Dermis microvascular lymphatic vessel endothelial cell (primary cell): ENCODE data around the gene AP1G2. TPM values are rescaled to one million over a fixed set of nuclear protein-coding genes. Genes with fewer than 3 reads are reported as not detected.
A peak's percentile ranks its signal among the peaks of the same experiment; 100 is the strongest.
"Not testable (repeated sequence)": the region's sequence is repeated elsewhere in the genome, so short reads cannot be mapped to it uniquely, and the experiment has no call there.

Experiments used
- DNase-seq, 2 donors: peaks; one replicate each; pipeline versions ENCODE4 v3.0.0 to v3.0.0-alpha.2; 2010; ENCODE audit warnings: low read depth in 2 of 2
- total RNA-seq: library from RNA; depleted of rRNA; stranded (reverse); fragments of >200 nt; gene quantifications from 2 replicates; pipeline ENCODE4 v1.2.1, GENCODE V29; 2014

AP1G2 gene
- total RNA-seq, 1 donor from 2014 or later, result 20.4 TPM

GRCh38 chr14:23600806-23601205, 33.2 kb upstream of the AP1G2 start:
- DNase-seq, result no peak

DNA sequence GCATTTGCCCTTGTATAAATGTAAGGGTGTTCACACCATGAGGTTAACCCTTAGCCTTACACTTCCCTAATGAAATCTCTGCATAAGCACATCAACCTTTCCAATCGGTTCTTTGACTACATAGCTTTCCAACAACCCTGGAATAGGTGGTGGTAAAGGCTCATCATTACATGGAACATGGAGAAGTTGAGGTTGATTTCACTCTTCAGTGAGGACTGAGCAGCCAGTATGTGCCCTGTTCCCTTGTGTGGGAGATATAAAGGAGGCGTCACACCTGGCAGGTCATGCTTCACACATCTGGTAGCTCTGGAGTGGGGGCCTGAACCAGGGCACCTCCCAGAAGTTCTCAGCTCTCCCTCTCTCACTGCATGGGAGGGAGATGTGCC, 32.7 kb upstream of the AP1G2 start:
- no peak for DNase-seq

GRCh38 chr14:23594191-23594590, 26.6 kb upstream of the AP1G2 start:
- not testable (repeated sequence) for DNase-seq

DNA sequence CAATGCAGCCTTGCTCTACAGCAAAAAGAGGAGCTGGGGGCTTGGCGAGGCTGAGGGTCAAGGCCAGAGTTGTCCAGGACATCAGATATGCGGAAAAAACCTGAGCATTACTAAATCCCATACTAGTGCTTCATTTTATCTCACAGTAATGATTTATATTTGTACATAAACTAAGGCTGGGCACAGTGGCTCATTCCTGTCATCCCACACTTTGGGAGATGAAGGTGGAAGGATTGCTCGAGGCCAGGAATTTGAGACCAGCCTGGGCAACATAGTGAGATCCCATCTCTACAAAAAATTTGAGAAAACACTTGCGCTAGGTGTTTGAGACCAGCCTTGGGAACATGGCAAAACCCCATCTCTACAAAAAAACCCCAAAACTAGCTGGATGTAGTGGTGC, 22.6 kb upstream of the AP1G2 start:
- no peak for DNase-seq

DNA sequence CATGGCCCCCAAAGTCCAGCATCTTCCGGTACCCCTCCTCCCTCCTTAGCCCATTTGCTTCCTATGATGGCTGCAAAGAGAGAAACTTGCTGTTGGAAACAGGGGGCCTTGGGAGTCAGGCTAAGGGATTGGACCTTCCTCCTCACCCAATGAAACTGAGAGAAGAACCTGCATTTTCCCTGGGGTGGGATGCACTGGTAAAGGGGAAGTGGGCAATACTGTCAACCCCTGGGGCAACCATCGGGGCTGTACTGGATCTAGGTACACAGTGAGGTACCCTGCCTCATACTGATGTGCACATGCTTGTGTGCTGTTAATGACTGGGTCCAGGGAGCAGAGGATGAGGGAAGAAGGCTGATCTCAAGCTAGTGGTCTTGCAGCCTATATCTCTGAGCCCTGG, 22.0 kb upstream of the AP1G2 start:
- DNase-seq, result no peak

DNA sequence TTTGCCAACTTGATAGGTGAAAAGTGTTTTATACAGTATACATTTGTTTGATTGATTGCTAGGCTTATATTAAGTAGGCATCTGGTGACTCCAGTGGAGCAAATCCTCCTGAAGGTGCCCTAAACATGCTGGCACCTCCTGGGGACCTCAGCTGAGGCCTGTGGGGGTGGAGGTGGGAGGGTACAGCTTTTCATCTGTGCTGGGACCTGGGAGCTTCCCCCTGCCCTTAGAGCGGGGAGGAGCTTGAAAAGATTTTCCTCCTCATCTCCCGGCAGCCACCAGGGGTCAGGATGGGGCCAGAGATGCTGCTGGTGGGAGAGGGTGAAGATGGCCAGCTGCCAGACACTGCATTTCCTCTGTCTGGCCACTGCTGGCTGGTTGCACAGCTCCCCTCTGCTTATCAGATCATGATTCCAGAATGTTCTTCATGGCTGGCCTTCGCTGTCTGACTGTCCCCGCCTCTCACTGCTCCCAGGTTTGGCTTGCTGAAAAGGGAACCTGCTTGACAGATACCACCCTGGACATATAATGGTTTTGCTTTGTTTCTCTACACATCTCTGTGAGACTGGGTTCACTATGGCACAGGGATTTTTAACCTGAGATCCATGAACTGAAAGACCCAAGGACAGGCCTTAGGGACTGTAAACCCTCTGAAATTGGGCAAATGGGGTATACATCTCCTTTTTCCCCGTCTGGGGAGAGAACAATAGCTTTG, 21.4 kb upstream of the AP1G2 start:
- peak; percentile 75 to 90 for DNase-seq

- not testable (repeated sequence) for DNase-seq
Observed at GRCh38 chr14:23584527-23585203, 17.1 kb upstream of the AP1G2 start.

DNA sequence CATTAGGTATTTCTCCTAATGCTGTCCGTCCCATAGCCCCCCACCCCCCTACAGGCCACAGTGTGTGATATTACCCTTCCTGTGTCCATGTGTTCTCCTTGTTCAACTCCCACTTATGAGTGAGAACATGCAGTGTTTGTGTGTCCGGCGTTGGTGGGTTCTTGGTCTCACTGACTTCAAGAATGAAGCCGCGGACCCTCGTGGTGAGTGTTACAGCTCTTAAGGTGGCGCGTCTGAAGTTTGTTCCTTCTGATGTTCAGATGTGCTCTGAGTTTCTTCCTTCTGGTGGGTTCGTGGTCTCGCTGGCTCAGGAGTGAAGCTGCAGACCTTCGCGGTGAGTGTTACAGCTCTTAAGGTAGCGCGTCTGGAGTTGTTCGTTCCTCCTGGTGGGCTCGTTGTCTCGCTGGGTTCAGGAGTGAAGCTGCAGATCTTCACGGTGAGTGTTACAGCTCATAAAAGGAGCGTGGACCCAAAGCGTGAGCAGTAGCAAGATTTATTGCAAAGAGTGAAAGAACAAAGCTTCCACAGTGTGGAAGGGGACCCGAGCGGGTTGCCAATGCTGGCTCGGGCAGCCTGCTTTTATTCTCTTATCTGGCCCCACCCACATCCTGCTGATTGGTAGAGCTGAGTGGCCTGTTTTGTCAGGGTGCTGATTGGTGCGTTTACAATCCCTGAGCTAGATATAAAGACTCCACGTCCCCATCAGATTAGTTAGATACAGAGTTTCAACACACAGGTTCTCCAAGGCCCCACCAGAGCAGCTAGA, 16.4 kb upstream of the AP1G2 start:
- DNase-seq, result not testable (repeated sequence)

GRCh38 chr14:23582906-23583760, 15.5 kb upstream of the AP1G2 start:
- DNase-seq, result no peak

- no peak for DNase-seq
Observed at GRCh38 chr14:23580948-23581281, 13.3 kb upstream of the AP1G2 start.

DNA sequence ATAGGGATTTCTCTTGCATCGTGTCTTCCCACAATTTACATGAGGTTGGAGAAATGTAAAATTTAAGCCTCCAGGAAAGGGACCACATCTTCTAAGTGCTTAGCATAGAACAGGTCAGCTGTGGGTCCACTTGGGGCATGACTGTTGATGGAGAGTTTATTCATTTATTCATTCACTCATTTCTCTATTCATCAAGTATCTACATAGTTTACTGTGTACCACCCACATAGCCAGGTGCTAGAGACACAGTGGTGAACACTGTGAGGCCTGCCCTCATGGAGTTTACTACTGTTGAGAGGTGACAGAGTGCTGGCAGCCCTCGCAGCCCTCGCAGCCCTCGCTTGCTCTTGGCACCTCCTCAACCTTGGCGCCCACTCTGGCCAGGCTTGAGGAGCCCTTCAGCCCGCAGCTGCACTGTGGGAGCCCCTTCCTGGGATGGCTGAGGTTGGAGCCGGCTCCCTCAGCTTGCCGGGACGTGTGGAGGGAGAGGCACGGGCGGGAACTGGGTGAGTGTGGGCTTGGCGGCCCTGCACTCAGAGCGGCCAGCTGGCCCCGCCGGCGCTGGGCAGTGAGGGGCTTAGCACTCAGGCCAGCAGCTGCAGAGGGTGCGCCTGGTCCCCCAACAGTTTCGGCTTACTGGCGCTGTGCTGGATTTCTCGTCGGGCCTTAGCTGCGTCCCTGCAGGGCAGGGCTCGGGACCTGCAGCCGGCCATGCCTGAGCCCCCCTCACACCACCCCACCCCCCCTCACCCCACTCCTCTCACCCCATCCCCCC, 12.7 kb upstream of the AP1G2 start:
- no peak for DNase-seq

- DNase-seq, result no peak
Observed at GRCh38 chr14:23579739-23580138, 12.1 kb upstream of the AP1G2 start.

DNA sequence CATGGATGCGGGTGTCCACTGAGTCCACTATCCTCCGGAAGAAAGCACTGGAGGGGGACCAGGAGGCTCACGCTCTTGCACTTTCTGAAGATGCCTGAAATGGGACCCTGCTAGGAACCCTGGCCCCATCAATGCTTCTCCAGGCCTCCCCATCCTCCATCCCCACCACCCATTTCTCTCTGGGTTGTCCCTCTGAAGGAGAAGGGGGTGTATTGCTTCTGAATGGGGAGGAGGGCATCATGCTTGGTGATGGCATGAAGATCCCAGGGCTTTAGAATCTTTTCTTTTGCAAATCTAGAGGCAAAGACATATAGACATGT, 11.7 kb upstream of the AP1G2 start:
- no peak for DNase-seq

- DNase-seq, result no peak
Observed at GRCh38 chr14:23578560-23579310, 11.1 kb upstream of the AP1G2 start, which contains the start of gene JPH4. JPH4 (minus strand) TSS chr14:23578790; CDS start chr14:23577453, 1,337 bp downstream.

- DNase-seq, result no peak
Observed at GRCh38 chr14:23577710-23578392, 10.3 kb upstream of the AP1G2 start.

- DNase-seq, result no peak
Observed at GRCh38 chr14:23577004-23577681, 9.6 kb upstream of the AP1G2 start.

- no peak for DNase-seq
Observed at GRCh38 chr14:23573384-23574015, 5.9 kb upstream of the AP1G2 start.

- DNase-seq, result no peak
Observed at GRCh38 chr14:23572836-23573235, 5.2 kb upstream of the AP1G2 start.

DNA sequence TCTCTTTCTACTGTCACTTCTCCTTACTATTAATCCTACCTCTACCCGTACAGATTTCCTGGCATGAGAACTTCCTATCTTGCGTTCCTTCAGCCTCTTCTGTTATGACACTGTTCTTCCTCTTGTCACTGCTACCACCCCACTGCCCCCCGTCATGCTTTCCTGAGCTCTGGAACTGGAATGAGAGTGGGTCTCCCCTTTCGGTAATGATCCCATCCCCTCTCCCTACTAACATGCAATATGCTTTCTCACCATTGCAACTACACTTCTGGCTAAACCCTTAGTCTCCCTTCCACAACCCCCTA, 4.9 kb upstream of the AP1G2 start:
- DNase-seq, result no peak
